ENCODE results near the gene NKX2-3.

The NKX2-3 gene

DNA sequence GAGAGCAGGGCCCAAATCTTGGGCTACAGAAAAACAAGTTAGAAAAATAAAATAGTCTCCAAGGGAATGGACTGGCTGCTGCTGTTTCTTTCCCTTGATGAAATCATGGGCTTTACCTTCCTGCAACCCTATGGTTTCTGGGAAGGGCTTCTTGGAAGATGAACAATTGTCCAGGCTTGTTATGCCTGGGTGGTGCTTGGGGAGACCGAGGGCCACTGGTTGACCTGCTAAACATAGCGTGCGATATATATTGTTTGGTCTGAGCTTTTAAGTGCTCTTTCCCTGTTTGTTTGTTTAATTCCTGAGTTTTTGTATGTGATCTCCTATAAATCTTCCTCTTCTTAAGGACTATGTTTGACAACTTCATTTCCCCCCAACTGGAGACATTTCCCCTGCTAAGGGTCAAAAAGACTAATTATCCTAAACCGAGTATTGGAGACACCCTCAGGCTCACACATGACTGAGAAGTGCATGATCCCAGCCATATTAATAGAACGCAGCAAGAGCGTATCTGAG lies 49.6 kb downstream of the NKX2-3 start:
- no peak for DNase-seq (ENCODE audit: low spot score)

GRCh38 chr10:99583687-99584086 lies 50.9 kb downstream of the NKX2-3 start:
- no peak for DNase-seq (ENCODE audit: low spot score)
